Mesendoderm (in vitro differentiated cells): Measurements from ENCODE around the gene FBRSL1.
A peak's percentile ranks its signal among the peaks of the same experiment; 100 is the strongest.

Source experiments
- DNase-seq: peaks from one replicate; pipeline ENCODE4 v3.0.0; 2013
- H2AK5ac ChIP-seq: 2 replicates; pipeline ENCODE4 v1.6.1; 2013; ENCODE audit warnings: low read length, inconsistent platforms
- H2BK120ac ChIP-seq: 2 replicates; pipeline ENCODE4 v1.6.1; 2013; ENCODE audit warnings: low read depth, mild to moderate bottlenecking, low read length, moderate library complexity, mixed read lengths
- H2BK15ac ChIP-seq: replicated peaks from 2 replicates; pipeline ENCODE4 v1.6.1; 2013; ENCODE audit warnings: low read depth, mild to moderate bottlenecking, moderate library complexity
- H2BK5ac ChIP-seq: 2 replicates; pipeline ENCODE4 v1.6.1; 2013; ENCODE audit warnings: low read length, inconsistent platforms
- H3K18ac ChIP-seq: 2 replicates; pipeline ENCODE4 v1.6.1; 2013; ENCODE audit warnings: mild to moderate bottlenecking, low read length, mixed read lengths
- H3K23ac ChIP-seq: one replicate; pipeline ENCODE4 v1.6.1; 2013; ENCODE audit warnings: low read length
- H3K27ac ChIP-seq: 2 replicates; pipeline ENCODE4 v1.5.1; 2013; ENCODE audit warnings: low read depth, mild to moderate bottlenecking, inconsistent platforms, low read length, moderate library complexity
- H3K27me3 ChIP-seq: 2 replicates; pipeline ENCODE4 v1.6.1; 2013; ENCODE audit warnings: low read length, control low read depth, mild to moderate bottlenecking, inconsistent platforms; ENCODE audit not compliant: insufficient read depth, poor library complexity
- H3K36me3 ChIP-seq: 2 replicates; pipeline ENCODE4 v1.6.1; 2013; ENCODE audit warnings: low read length, inconsistent platforms; ENCODE audit not compliant: control insufficient read depth, insufficient read depth
- H3K4ac ChIP-seq: one replicate; pipeline ENCODE4 v1.6.1; 2013; ENCODE audit warnings: low read depth, mild to moderate bottlenecking, low read length, moderate library complexity
- H3K4me1 ChIP-seq: 2 replicates; pipeline ENCODE4 v1.6.1; 2013; ENCODE audit warnings: low read depth, low read length, inconsistent platforms; ENCODE audit not compliant: control insufficient read depth
- H3K4me2 ChIP-seq: 2 replicates; pipeline ENCODE4 v1.6.1; 2013; ENCODE audit warnings: low read length
- H3K4me3 ChIP-seq: 2 replicates; pipeline ENCODE4 v1.5.1; 2013; ENCODE audit warnings: mild to moderate bottlenecking, low read length
- H3K56ac ChIP-seq: one replicate; pipeline ENCODE4 v1.6.1; 2013; ENCODE audit warnings: low read length
- H3K79me1 ChIP-seq: 2 replicates; pipeline ENCODE4 v1.6.1; 2013; ENCODE audit warnings: low read length, inconsistent platforms
- H3K79me2 ChIP-seq: 2 replicates; pipeline ENCODE4 v1.6.1; 2013; ENCODE audit warnings: mild to moderate bottlenecking, low read length; ENCODE audit not compliant: control insufficient read depth, insufficient read depth
- H3K9ac ChIP-seq: 2 replicates; pipeline ENCODE4 v1.6.1; 2013; ENCODE audit warnings: low read length, inconsistent platforms
- H4K5ac ChIP-seq: one replicate; pipeline ENCODE4 v1.6.1; 2013; ENCODE audit warnings: low read length
- H4K8ac ChIP-seq: one replicate; pipeline ENCODE4 v1.6.1; 2013; ENCODE audit warnings: low read depth, mild to moderate bottlenecking, control low read depth, low read length, moderate library complexity
- WGBS: extraction: QIAGEN DNeasy Blood & Tissue Kit; methylation state at CpG from one replicate; pipeline ENCODE4 v1.1.7; 2013; ENCODE audit warnings: low lambda C conversion rate, missing lambda C conversion rate; ENCODE audit not compliant: insufficient coverage; ENCODE audit errors: extremely low coverage; 5-methylcytosine and 5-hydroxymethylcytosine counted together

Gene FBRSL1

DNA sequence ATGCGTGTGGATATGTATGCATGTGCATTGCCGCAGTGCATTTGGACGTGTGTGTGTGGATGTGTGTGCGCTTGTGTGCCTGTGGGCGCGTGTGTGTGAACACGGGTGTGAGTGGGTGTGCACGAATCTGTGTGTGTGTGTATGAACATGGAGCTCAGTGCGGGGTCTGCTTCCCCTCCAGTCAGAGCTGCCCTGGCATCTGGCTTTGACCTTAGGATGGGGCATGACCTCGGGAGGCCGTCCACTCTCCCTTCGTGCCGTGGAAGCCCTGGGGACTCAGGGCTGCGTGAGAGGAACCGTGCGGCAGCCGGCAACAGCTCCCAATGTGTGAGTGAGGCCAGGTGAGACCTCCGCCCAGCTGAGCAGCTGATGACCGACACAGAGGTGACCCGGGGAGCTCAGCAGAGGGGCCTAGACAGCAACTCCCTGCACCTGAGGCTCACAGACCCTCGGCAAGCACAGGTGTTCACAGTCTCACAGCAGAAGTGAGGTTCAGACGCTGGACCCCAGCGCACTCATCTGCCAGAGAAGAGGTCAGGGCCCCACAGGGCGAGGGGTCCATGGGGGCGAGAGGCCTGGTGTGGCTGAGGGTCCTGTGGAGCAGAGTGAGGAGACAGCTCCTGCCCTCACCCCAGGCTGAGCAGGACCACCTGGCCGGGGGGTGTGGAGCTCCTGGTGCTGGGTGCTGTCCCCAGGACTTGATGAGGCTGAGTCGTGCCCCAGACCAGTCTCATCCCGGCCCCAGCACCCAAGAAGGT, 33.6 kb upstream of the FBRSL1 start:
- H4K8ac ChIP-seq, result no peak overlapping the region
- H3K18ac ChIP-seq, result no peak overlapping the region
- H3K4me1 ChIP-seq, result no peaks in the 10 kb centered on the region
- H3K79me1 ChIP-seq, result no peaks in the 10 kb centered on the region
- no peaks in the 10 kb centered on the region for H3K27me3 ChIP-seq
- H2BK5ac ChIP-seq, result no peak overlapping the region
- no peak overlapping the region for H3K23ac ChIP-seq
- H2BK120ac ChIP-seq, result no peak overlapping the region
- H3K27ac ChIP-seq, result no peak overlapping the region
- H3K4me2 ChIP-seq, result no peak overlapping the region
- H3K79me2 ChIP-seq, result no peaks in the 10 kb centered on the region
- H4K5ac ChIP-seq, result no peak overlapping the region
- no peaks in the 10 kb centered on the region for H3K36me3 ChIP-seq
- no CpG with 5 or more reads among the region's 28 CpGs for WGBS
- no peak overlapping the region for H3K56ac ChIP-seq
- no peak for DNase-seq
- H3K4ac ChIP-seq, result no peak overlapping the region
- H2AK5ac ChIP-seq, result no peak overlapping the region
- no peak overlapping the region for H3K9ac ChIP-seq
- H2BK15ac ChIP-seq, result no peak overlapping the region
- H3K4me3 ChIP-seq, result no peak overlapping the region

DNA sequence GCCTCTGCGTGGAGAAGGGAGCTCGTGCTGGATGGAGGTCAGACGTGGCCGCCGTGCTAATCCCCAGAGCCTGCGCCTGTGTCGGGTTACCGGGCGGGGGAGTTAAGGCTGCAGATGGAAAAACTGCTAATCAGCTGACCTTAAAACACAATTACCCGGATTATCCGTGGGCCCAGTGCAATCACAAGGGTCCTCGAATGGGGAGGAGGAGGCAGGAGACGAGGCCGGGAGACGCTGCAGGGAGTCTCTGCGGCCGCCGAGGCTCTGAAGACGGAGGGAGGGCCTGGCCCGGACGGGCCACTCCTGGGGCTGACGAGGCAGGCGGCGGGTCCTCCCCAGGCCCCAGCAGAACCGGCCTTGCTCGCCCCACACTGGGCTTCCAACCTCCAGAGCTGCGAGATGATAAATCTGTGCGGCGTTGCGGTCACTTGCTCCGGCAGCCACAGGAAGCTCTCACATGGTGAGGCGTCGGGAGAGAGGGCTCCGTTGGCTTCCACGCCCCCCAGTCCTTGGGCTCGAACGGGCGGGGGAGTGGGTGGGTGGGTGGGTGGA, 32.9 kb upstream of the FBRSL1 start:
- Histone ChIP-seq H2AK5ac (no peak overlapping the region), H3K23ac (no peak overlapping the region), H3K18ac (no peak overlapping the region), H2BK120ac (no peak overlapping the region), H3K27me3 (no peaks in the 10 kb centered on the region), H2BK5ac (no peak overlapping the region), H3K56ac (no peak overlapping the region), H3K4me1 (no peaks in the 10 kb centered on the region), H3K4me3 (no peak overlapping the region), H3K27ac (no peak overlapping the region), H3K79me1 (no peaks in the 10 kb centered on the region), H4K5ac (no peak overlapping the region), H3K4ac (no peak overlapping the region), H2BK15ac (no peak overlapping the region), H3K79me2 (no peaks in the 10 kb centered on the region), H3K36me3 (no peaks in the 10 kb centered on the region), H3K4me2 (no peak overlapping the region), H4K8ac (no peak overlapping the region), H3K9ac (no peak overlapping the region)
- no CpG with 5 or more reads among the region's 38 CpGs for WGBS
- peak; percentile 15 for DNase-seq

DNA sequence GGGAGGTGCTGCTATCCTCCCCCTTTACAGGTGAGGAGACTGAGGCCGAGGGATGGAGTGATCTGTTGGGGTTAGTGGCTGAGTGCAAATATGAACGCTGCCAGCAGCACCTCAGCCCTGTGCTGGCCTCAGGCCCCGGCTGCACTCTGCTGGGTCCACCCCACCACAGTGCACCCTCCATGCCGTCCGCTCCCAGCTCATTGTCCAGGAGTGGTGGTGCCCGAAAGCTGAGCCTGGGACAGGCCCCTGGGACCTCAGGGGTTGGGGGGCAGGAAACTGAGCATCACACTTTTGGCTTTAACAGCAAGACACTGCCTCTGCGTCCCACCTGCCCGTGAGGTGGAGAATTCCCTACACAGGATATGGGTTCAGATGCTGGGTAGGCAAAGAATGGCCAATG, 31.5 kb upstream of the FBRSL1 start:
- no peak overlapping the region for H2BK120ac ChIP-seq
- H2BK5ac ChIP-seq, result no peak overlapping the region
- no peak overlapping the region for H3K4me3 ChIP-seq
- no peak overlapping the region for H2AK5ac ChIP-seq
- no peak overlapping the region for H3K4ac ChIP-seq
- no peaks in the 10 kb centered on the region for H3K4me1 ChIP-seq
- no peaks in the 10 kb centered on the region for H3K79me2 ChIP-seq
- no CpG with 5 or more reads among the region's 8 CpGs for WGBS
- H2BK15ac ChIP-seq, result no peak overlapping the region
- no peak overlapping the region for H3K23ac ChIP-seq
- H3K27ac ChIP-seq, result no peak overlapping the region
- no peak overlapping the region for H3K56ac ChIP-seq
- no peak overlapping the region for H3K18ac ChIP-seq
- H3K9ac ChIP-seq, result no peak overlapping the region
- no peak overlapping the region for H4K8ac ChIP-seq
- no peak overlapping the region for H4K5ac ChIP-seq
- H3K27me3 ChIP-seq, result no peaks in the 10 kb centered on the region
- DNase-seq, result no peak
- H3K4me2 ChIP-seq, result no peak overlapping the region
- H3K79me1 ChIP-seq, result no peaks in the 10 kb centered on the region
- H3K36me3 ChIP-seq, result no peaks in the 10 kb centered on the region

DNA sequence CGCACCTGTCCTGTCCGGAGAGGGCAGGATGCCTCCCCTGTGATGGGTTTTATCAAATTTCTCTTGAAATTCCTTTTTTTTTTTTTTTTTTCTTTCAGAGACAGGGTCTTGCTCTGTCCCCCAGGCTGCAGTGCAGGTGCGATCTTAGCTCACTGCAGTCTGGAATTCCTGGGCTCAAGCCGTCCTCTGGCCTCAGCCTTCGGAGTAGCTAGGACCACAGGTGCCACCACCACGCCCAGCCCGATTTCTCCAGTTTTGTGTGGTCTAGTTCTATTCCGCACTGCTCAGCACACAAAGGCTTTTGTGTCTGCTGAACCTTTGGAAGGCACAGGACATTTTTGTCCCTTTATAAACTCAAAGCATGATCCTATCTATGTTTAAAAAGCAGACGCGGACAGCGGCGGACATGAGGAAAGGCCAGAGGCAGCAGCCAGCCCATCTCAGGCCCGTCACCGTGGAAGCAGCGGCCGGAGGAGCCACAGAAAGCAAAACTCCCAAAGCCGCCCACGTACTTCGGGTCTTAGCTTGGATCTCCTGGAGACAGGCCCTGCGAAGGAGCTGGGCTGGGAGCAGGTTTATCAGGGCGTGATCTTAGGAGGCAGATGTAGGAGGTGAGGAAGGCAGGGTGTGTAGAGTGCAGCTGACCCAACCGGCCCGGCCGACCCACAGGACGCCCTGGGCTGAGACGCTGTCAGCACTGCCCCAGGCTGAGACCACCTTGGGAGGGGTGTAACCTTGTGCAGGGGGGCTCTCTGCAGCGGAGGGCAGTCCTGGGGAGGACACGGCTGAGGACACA, 30.9 kb upstream of the FBRSL1 start:
- no CpG with 5 or more reads among the region's 28 CpGs for WGBS
- no peaks in the 10 kb centered on the region for H3K27me3 ChIP-seq
- H3K4ac ChIP-seq, result no peak overlapping the region
- H2BK15ac ChIP-seq, result no peak overlapping the region
- no peak overlapping the region for H3K27ac ChIP-seq
- no peaks in the 10 kb centered on the region for H3K36me3 ChIP-seq
- H3K79me2 ChIP-seq, result no peaks in the 10 kb centered on the region
- H3K23ac ChIP-seq, result no peak overlapping the region
- H2BK120ac ChIP-seq, result no peak overlapping the region
- no peak overlapping the region for H4K8ac ChIP-seq
- H2AK5ac ChIP-seq, result no peak overlapping the region
- H3K18ac ChIP-seq, result no peak overlapping the region
- no peak for DNase-seq
- H3K79me1 ChIP-seq, result no peaks in the 10 kb centered on the region
- H2BK5ac ChIP-seq, result no peak overlapping the region
- no peak overlapping the region for H3K4me3 ChIP-seq
- no peak overlapping the region for H4K5ac ChIP-seq
- H3K4me1 ChIP-seq, result no peaks in the 10 kb centered on the region
- no peak overlapping the region for H3K4me2 ChIP-seq
- H3K56ac ChIP-seq, result no peak overlapping the region
- H3K9ac ChIP-seq, result no peak overlapping the region

DNA sequence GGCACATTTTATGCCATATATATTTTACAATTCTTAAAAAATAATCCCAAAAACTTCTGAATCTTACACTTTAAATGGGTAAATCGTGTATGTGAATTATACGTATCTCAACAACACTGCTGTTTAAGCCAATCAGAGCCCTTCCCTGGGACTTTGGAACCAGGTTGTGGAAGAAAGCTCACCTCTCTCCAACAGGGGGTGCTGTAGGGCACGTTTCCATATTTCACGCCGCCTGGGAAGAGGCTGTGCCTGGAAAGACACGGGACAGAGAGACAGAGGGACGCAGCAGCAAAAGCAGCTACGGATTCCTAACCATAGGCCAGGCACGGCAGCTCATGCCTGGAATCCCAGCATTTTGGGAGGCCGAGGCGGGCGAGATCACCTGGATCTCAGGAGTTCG, 29.4 kb upstream of the FBRSL1 start:
- Histone ChIP-seq H3K27me3 (no peaks in the 10 kb centered on the region), H3K4me2 (no peak overlapping the region), H3K27ac (no peak overlapping the region), H3K4me1 (no peaks in the 10 kb centered on the region), H3K36me3 (no peaks in the 10 kb centered on the region), H2BK120ac (no peak overlapping the region), H4K8ac (no peak overlapping the region), H3K56ac (no peak overlapping the region), H2BK15ac (no peak overlapping the region), H3K79me1 (no peaks in the 10 kb centered on the region), H2BK5ac (no peak overlapping the region), H2AK5ac (no peak overlapping the region), H3K9ac (no peak overlapping the region), H3K18ac (no peak overlapping the region), H3K23ac (no peak overlapping the region), H4K5ac (no peak overlapping the region), H3K4ac (no peak overlapping the region), H3K4me3 (no peak overlapping the region), H3K79me2 (no peaks in the 10 kb centered on the region)
- WGBS, result no CpG with 5 or more reads among the region's 13 CpGs
- peak; percentile 34 for DNase-seq
